ENCODE results near the gene RGS9. TPM values are rescaled to one million over a fixed set of nuclear protein-coding genes. Genes with fewer than 3 reads are reported as not detected.

RGS9 gene
- total and polyA plus RNA-seq, 10 of the 15 experiments (the other 5 are each of a cell fraction or from before 2014, with no cell fraction given): 1.1 to 10.6 (median 5.6) TPM

DNA sequence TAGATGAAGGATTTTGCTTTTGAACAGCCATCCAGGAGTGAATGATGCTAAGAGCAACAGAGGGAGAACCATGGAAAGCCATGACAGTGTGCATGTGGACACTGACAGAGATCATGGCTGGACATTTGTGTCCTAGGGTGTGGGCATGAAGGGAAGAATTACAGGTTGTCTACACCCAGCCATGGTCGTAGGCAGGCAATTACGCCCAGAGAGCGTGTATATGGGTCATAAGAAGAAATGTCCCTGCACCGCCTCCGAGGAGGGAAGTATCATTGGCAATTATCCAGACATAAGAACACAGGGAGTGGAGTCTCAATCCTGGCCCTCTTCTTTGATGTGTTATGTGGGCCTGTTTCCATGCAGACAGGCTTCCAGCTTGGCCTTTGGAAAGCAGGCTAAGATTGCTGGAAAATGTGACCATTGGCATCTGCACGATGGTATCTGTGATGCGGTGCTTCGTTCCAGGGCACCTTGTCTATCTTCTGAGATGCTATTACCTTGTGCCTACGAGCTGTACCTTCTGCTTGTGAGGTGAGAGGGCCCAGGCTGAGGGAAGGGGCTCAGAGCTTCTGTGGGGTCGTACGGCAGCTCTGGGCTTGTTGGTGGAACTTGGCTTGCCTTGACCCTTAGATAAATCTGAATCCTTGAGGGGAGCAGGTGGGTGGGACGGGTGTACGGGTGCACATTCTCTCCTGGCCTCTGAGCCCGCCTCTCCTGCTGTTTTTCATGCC is 19.8 kb downstream of the RGS9 start:
- RAD21 ChIA-PET (ENCODE audit: unreplicated experiment): no interaction called here
- Histone ChIP-seq H4K20me1 (ENCODE audit: control insufficient read depth, insufficient read depth) (no peaks in the 10 kb centered on the region), H2AFZ (ENCODE audit: control insufficient read depth, low read depth, low read length) (no peak overlapping the region), H3K4me2 (ENCODE audit: control insufficient read depth, insufficient read depth) (no peak overlapping the region), H3K36me3 (ENCODE audit: control insufficient read depth in 2 of 2, insufficient read depth in 2 of 2, low read length in 1 of 2) (no peaks in the 10 kb centered on the region; a peak in 1 of 4 replicates), H3K4me3 (no peak overlapping the region), H3K9ac (ENCODE audit: control insufficient read depth, insufficient read depth, low read length) (no peak overlapping the region), H3K27ac (ENCODE audit: control insufficient read depth, insufficient read depth) (no peak overlapping the region), H3K27me3 (replicated peaks in 1 of 2; ENCODE audit: control insufficient read depth in 2 of 2, insufficient read depth in 2 of 2, low read length in 1 of 2) (no peaks in the 10 kb centered on the region), H3K9me3 (replicated peaks; ENCODE audit: control insufficient read depth, insufficient read depth, low read length) (no peaks in the 10 kb centered on the region), H3K79me2 (ENCODE audit: control insufficient read depth, insufficient read depth, low read length) (no peaks in the 10 kb centered on the region), H3K4me1 (ENCODE audit: control insufficient read depth, insufficient read depth, low read length) (peaks cover 19% of the 10 kb centered on the region)
- CTCF ChIA-PET: interaction anchor here (1.0 to 2.5 kb wide), 2 partner anchors 21 to 42 kb away, joined by 3 to 20 read pairs; partner anchors contain the start of gene RGS9
- in situ Hi-C loops (cut with MboI): no loop called here
- BruUV-seq (replicated peaks): no TSS peak
- POLR2A ChIA-PET: no interaction called here
- intact Hi-C loops (cut with micrococcal nuclease; ENCODE audit: unreplicated experiment): no loop called here
- FAIRE-seq (no peak), DNase-seq (ENCODE audit: low read depth, low spot score) (no peak), ATAC-seq (no peak)
- SMC1A ChIA-PET (ENCODE audit: uncharacterized antibody, unreplicated experiment): no interaction called here
- TF ChIP-seq CBFB (IDR thresholded peaks at IDR 0.05; ENCODE audit: low read depth) (no peak), CHD4 (IDR thresholded peaks at IDR 0.05) (no peak), SIX5 (IDR thresholded peaks at IDR 0.05; ENCODE audit: low read depth, low read length, severe bottlenecking) (no peak), RFX5 (IDR thresholded peaks at IDR 0.05; ENCODE audit: low read depth, low read length) (no peak), HDAC6 (IDR thresholded peaks at IDR 0.05; ENCODE audit: unreplicated experiment) (no peak), BRCA1 (IDR thresholded peaks at IDR 0.05; ENCODE audit: low read depth, low read length) (no peak), NFIC (IDR thresholded peaks at IDR 0.05; ENCODE audit: low read depth, low read length) (no peak), HDAC2 (IDR thresholded peaks at IDR 0.05) (no peak), ZBED1 (IDR thresholded peaks at IDR 0.05; ENCODE audit: borderline replicate concordance) (no peak)
- TF ChIP-seq, protein P1, sequence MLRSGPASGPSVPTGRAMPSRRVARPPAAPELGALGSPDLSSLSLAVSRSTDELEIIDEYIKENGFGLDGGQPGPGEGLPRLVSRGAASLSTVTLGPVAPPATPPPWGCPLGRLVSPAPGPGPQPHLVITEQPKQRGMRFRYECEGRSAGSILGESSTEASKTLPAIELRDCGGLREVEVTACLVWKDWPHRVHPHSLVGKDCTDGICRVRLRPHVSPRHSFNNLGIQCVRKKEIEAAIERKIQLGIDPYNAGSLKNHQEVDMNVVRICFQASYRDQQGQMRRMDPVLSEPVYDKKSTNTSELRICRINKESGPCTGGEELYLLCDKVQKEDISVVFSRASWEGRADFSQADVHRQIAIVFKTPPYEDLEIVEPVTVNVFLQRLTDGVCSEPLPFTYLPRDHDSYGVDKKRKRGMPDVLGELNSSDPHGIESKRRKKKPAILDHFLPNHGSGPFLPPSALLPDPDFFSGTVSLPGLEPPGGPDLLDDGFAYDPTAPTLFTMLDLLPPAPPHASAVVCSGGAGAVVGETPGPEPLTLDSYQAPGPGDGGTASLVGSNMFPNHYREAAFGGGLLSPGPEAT (IDR thresholded peaks at IDR 0.05; ENCODE audit: low read depth): no peak
- TF ChIP-seq, protein P2, sequence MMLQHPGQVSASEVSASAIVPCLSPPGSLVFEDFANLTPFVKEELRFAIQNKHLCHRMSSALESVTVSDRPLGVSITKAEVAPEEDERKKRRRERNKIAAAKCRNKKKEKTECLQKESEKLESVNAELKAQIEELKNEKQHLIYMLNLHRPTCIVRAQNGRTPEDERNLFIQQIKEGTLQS (IDR thresholded peaks at IDR 0.05; ENCODE audit: borderline replicate concordance, extremely low read depth, low read depth, low read length): no peak
- 86% methylated on average over 14 of the region's 14 CpGs for WGBS (ENCODE audit: insufficient coverage, insufficient replicate concordance, low lambda C conversion rate, missing lambda C conversion rate)

Data from GM12878 (cell line).